Measurements from ENCODE around the gene NPTX1.

Gene NPTX1

DNA sequence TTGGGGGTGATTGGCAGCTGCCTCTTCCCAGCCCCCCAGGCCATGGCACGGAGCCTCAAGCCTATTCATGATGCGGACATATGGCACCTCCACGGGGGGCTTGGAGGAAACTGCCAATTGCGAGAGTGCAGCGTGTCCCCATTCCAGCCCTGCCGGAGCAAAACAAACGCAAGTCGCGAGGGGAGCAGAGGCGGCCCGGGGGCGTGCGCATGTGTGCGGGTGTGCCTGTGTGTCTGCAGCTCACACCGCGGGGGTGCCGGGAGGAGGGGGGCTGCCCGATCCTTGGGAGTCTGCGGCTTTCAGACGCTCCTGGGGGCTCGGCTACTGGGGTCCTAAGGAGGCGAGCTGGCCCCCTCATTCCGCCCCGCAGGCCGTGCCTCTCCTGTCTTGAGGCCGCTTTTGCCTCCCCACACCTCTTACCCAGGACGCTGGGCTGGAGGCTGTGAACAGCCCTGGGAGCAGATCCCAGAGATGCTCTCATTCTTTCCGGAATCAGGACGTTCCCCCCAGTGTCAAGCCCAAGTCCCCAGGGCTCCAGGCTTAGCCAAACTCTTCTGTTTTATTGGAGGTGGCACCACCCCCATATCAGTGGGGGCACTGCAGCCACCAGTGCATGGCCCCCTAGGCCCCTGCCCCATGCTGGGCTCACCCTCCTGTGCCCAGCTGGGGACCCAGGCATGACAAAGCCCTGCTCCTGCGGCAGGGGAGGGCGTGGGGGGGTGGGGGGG, 32.3 kb downstream of the NPTX1 start:
- DNase-seq (ENCODE audit: low read depth): no peak

DNA sequence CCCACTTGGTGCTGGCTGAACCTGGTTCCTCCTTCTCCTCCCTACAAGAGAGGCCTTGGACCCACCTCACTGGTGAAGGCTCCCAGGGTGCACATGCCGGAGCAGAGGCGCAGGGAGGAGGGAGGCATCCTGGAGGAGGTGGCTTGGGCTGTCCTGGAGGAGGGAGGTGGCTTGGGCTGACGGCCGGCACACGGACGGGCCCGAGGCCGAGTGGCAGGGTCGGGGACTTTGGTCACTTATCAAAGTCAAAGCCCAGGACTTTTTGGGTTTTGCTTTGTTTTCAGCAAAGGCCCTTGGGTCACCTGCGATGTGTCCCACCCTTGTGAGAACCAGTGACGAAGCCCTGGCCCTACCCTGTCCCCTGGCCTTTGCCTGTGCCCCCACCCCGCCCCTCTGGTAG, 32.9 kb downstream of the NPTX1 start:
- DNase-seq (ENCODE audit: low read depth): no peak

DNA sequence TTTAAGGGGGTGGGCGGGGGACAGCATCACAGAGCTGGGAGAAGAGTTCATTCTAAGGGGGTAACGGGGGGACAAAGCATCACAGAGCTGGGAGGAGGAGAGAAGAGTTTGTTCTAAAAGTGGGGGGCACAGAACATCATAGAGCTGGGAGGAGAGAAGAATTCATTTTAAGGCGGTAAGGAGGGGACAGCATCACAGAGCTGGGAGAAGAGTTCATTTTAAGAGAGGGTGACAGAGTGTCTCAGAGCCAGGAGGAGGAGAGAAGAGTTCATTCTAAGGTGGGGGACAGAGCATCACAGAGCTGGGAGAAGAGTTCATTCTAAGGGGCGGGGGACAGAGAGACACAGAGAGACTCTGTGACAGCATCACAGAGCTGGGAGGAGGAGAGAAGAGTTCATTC, 33.6 kb downstream of the NPTX1 start:
- no peak for DNase-seq (ENCODE audit: low read depth)

DNA sequence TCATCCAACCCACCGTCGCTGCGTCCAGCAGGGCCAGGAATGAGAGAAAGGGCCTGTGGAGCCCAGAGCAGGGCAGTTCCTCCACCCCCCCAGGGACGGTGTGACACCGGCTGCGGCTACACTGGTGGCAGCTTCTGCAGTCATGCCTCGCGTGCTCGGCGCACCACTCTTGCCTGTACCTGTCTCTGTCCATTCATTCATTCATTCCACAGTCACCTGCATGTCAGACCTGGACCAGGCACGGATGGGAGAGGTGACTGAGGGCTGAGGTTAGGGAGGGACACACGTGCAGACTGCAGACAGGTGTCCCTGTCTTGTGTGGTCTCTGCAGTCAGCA, 34.1 kb downstream of the NPTX1 start:
- DNase-seq (ENCODE audit: low read depth): no peak

DNA sequence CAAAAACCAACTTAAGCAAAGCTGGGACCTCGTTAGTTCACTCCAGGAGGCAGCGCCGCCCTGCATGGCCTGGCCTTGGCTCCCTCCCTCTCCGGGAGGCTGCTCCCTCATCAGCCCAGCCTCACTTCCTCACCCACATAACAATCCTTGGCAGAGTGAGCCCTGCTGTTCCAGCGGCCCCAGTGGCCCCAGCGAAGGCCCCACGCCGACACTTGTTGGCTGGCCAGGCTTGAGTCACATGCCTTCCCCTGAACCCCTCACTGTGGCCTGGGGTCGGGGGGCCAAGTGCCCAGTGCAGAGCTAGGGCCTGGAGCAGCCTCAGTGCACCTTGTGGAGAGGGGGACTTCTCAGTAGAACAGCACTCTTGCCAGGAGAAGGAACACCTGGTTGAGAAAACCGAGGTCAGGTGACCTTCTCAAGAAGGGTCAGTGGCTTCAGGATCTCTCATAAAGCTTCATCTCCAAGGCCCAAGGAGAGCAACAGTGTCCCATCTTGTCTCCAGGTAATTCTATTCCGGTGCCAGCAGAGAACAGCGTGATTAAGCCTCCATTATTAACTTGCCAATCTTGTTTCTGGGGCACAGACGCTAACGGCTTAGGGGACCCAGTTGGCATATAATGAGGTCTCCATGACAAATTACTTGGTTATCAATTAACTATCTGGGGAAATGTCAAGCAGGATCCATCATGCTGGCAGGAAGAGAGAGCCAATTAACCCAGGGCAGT, 34.6 kb downstream of the NPTX1 start:
- DNase-seq (ENCODE audit: low read depth): no peak

DNA sequence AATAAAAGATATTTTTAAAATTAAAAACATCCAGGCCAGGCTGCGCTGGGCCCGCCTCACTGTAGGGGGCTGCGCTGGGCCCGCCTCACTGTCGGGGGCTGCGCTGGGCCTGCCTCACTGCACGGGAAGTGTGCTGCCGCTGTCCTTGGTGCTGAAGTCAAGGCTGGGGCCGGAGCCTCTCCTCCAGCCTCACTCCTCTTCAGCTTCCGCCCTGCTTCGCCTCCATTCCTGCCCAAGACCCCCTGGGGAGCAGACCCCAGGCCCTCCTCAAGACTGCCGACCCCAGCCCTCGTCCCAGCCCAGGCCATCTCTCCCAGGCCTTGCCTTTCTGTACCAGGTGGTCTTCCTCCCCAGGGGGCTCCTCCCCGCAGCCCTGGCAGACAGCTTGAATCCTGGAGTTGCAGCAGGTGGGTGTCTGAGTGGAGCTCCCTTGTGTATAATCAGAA, 35.3 kb downstream of the NPTX1 start:
- DNase-seq (ENCODE audit: low read depth): peak; percentile 34

DNA sequence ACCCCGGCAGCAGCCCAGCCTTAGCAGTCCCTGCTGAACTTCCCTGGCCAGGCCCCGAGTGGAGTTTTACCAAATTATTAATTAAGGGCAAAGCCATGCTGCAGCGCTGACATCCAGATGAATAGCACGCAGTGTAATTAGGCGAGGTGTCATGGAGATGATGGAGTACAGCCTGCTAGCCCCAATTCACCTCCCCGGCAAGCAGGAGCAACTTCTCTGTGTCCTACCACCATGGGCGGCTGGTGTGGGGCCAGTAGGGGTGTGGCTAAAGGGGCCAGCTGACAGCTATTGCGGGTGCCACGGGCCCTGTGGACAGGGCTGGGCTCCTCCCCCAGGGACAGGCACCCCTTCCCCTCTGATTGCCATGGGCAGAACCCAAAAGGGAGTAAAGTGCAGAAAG, 36.9 kb downstream of the NPTX1 start:
- no peak for DNase-seq (ENCODE audit: low read depth)

DNA sequence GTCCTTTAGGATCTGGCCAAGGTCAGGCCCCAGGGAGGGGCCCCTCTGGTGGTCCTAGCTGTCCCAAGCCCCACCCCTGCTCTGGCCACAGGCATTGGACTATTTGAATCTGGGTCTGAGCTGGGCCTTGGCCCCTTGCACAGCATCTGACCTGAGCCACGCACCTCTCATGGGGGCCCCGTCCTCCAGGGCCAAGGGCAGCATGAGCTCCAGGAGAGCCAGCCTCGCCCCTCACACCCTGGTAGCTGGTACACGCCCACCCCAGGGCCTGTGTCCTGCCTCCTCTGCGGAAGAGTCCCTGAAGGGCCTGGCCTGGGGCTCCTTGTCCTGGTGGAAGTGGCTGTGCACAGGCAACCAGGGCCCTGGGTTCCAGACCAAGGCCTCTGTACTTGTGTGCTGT, 37.6 kb downstream of the NPTX1 start:
- DNase-seq (ENCODE audit: low read depth): no peak

DNA sequence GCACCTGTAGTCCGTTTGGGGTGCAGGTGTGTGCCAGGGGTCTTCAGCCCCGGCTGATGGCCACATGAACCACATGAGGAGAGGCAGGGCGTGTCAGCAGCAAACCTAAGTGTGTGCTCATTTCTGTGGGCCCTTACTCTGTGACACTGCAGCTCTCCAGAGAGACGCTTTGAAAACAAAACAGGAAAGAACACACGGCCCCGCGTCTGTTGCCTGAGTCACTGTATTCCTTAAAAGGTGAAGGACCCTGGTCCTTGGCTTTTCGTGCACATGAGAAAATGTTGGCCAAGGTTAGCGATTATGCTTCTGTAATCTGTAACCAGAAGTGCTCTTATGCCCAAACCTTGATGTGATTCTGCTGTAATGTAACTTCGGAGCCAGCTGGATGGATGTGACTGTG, 38.9 kb downstream of the NPTX1 start:
- no peak for DNase-seq (ENCODE audit: low read depth)

DNA sequence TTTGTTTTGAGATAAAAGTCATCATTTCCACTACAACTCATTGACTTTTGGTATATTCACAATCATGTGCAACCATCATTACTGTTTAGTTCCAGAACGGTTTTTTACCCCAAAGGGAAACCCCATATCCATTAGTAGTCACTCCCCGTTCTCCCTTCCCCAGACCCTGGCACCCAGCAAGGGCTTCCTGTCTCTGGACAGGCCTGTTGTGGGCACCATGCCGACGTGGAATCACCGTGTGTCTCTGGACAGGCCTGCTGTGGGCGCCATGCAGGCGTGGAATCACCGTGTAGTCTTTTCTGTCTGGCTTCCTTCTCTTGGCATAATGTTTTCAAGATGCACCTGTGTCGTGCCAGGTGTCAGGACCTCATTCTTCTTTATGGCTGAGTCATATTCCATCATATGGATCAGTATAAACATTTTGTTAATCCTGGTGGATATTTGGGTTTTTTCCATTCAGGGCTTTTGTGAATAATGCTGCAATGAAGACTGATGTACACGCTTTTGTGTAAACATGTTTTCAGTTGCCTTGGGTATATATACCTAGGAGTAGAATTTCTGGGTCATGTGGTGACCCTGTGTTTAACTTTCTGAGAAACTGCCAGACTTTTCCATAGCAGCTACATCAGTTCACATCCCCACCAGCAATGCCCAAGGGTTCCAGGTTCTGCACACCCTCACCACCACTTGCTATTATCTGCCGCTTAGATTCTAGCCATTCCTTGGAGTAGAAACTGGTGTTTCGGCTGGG, 42.3 kb downstream of the NPTX1 start:
- no peak for DNase-seq (ENCODE audit: low read depth)

DNA sequence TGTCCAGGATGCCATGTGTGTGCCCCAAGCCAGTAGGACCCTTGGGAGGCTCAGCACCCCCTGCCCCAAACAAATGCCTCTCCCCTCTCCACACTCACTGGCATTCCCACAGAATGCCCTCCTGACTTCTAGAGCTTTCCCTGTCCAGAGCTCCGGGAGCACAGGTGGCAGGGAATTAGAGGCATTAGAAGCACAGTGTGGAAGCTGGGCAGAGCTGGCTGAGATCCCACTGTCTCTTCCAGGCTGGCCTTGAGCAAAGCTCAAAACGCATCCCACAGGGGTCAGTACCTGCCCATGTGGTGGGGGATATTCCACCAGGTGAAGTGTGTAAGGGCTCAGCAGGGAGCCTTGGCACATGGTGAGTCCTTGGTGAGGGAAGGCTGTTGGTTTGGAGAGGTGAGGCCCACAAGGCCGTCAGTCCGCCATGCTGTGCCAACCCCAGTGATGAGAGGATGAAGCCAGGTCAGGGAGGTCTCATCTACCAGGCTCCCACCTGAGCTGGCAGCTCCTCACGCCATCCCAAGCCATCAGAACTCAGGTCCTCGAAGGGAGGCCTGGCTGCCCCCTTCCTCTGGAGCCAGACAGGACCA, 43.4 kb downstream of the NPTX1 start:
- no peak for DNase-seq (ENCODE audit: low read depth)

DNA sequence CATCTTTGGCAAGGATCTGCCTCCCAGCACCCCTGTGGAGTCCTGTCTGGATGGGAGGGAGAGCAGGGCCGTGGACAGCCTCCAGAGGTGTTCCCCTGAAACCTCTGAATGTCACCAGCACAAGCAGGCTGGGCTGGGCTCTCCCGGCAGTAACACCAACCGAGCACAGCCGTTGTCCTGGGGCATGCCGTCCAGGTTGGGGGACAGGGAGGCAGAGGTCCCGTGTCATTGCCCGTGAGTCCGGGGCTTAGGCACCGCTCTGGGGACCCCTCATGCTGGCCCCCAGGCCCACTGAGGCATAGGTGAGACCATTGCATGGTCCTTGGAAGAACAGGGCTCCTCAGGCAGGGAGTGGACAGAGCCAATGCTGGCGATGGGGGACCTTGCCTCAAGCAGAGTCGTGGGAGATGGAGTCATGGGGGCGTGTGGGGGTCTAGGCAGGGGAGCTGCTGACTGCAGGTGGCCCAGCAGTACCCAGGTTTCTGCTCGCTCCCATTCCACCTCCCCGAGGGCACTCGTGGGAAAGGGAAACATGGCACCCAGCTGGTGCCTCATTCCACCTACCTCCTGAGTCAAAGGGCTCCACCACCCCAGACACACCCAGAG, 44.0 kb downstream of the NPTX1 start:
- no peak for DNase-seq (ENCODE audit: low read depth)

DNA sequence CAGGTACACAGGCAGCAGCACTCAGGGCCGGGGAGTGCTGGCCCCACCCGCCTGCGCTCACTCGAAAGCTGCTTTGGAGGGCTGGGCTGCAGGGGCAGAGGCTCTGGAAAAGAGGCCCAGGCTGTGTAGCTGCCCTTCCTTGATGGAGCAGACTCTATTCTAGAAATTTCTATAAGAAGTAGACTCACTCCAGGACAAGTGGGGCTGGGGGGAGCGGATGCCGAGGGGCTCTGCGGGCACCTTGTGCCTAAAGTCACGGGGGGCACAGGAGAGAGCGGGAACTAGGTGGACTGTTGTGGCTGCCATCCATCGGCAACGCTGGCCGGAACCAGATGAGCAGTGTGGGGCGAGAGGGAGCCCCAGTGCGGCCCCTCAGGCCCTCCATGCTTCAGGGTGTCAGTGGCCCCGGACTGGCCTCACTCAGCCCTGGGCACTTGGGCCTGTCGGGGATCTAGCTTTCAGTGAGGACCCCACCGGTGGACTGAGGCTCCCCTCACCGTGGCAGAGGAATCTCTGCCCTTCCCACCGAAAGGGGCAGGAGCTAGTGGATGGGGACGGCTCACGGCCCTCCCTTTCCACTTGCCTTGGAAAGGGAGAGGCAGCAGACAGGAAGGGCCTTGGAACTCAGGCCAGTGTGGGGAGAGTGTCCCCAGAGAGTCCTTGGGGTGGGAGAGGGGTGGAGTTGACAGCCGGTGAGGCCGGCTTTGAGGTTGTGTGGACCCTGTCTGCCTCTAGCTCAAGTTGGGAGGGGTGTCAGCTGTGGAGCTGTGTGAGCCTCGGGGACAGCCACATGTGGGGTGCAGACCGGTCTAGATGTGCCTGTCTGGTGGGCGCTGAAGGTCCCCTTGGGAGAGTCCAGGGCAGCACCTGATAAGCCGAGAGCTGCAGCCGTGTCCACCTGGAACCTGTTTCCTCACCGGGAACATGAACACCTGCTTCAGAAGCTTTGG, 44.9 kb downstream of the NPTX1 start:
- no peak for DNase-seq (ENCODE audit: low read depth)

DNA sequence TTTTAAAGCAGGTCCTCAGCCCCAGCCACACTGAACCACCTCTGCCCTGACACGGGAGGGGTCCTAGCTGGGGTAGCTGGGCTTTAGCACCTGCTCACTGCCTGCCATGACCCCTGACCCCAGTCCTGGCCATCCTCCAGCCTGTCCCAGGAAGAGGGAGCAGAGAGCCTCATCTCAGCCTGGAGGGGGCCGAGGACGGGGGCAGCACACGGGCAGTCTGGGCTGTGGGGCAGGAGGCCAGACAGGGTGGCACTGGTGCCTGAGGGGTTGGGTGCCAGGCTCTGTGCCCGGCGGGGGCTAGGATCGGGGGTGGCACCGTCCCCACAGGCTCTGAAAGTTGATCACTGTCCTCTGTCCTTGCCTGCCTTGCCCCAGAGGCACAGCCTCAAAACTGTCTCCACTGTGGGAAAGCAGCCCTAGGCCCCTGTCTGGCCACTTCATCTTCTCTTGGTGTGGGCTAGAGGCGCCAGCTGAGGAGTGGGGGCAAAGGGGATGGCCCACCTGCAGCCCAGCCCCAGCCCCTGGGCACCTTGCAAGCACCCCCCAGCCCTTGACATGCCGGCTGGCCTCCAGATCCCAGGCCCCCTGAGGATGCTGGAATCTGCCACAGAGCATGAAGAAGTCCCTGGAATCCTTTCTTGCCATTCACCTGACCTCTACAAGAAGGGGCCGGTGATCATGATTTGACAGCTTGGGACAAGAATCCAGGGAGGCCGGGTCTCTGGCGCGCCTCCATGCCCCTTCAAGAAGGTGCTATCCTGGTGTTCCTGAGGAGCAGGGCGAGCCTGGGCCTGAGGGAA, 45.8 kb downstream of the NPTX1 start:
- no peak for DNase-seq (ENCODE audit: low read depth)

DNA sequence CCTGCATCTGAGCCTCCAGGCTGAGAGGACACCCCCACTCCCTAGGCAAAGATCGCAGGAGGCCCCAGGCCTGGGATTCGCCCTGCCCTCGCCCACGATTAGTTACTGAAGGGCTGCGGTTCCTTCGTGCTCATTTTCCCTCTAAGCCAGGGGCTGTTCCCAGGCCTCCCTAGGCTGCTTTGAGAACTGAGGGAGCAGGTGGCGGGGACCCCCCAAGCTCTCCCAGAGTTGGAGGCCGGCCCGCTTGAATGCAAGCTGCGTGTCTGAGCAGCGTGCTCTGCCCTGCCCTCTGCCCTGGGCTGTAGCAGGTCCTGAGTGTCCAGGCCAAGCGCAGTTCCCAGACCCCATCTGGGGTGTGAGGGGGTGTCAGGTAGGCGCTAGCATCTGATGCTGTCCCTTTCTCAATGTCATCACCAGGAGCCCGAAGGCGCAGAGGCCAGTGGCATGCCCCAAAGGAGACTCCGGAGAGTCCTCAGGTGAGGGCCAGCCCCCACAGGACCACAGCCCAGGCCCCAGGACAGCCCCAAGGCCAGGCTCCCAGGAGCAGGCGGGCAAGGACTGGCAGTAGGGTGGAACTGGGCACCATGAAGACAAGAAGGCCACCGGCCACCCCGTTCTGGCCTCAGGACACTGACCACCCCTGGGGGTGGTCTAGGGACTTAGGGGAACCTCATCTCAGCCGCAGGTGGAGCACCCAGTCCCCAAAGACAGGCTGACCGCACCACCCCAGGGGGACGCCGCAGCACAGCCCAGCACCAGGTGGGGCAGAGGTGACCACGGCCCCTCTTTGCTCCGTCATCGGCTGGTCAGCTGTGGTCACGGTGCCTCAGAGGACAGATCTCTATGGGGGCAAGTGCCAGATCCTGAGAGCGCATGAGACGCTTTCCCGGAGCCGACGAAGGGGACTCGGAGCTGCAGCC, 46.8 kb downstream of the NPTX1 start:
- no peak for DNase-seq (ENCODE audit: low read depth)

DNA sequence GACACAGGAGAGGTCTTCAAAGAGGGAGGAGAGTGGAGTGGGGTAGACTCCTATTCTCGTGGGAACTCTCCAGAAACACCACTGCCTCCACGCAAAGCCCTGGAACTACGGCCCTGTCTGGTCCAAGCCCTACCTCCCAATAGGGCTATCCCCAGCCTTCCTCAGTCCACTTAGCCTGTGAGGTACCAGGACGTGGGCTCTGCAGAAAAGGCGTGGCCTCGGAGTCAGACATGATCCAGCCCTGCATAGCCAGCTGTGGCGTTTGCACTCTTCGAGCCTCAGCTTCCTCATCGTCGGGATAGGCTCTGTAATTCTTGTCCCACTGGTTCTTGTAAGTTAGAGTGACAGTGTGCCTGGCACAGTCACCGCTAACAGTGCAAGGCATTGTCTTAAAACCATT, 47.6 kb downstream of the NPTX1 start:
- DNase-seq (ENCODE audit: low read depth): no peak

DNA sequence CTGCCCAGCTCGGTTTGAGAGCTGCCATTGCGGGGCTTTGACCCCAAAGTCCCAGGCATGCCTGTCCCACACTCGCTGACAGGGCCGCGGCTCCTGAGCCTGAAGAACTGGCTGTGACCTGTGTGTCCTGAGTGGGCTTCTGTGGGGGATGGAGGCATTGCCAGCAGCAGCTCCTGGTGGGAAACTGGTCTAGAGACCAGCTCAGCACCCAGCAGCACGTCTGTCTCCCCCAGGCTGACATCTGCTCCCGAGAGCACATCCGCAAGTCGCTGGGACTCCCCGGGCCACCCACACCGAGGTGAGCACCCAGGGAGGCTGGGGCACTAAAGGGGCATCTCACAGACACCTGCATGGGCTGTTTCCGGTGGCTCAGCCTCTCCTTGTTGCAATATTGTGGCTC, 48.0 kb downstream of the NPTX1 start:
- no peak for DNase-seq (ENCODE audit: low read depth)

DNA sequence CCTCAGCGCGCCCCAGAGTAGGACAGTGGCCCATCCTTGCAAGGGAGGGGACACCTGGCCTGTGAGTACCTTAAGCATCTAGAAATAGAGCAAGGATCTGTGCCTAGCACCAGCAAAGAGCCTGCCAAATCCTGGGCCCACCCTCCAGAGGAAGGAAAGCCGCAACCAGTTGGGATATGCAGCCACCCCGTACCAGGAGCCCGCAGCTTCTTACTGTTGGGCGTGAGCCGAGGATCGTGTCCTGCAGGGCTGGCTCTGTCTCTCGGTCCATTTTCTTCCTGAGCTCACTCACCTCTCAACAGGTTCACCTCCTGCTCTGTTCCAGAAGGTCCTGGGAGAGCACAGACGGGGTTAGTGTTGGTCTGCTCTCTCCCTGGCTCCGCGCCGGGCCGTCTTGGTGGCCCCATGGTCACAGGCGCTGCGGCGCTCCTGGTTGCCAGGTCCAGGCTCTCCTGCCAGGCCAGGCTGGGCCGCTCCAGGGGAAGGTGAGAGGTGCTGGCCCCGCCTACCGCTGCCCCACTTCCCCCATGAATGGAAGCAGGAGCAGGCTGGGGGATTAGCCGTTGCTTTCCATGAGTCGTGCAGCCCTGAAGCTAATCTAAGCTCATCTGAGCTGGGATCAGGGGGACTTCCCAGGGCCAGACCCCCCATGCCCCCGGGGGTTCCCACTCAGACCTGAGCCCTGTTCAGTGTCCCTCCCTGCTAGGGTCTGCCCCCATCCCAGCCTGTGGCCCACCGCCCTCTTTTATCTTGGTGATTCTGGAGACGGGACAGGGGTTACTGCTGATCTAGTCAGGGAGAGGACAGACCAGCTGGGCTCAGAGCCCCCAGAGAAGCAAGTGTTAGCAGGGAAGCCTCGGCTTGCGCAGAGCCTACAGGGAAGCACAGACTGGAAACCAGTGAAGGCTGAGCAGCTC, 48.8 kb downstream of the NPTX1 start:
- DNase-seq (ENCODE audit: low read depth): no peak
